NCI-H82 treated with DMSO at 0.1 percent for 48 hours (cell line): Measurements from ENCODE around the gene RNF39.

Experiments
- DNase-seq: peaks from one replicate; lab custom pipeline; 2025; ENCODE audit not compliant: unreplicated experiment; lab: John Stamatoyannopoulos, UW

The RNF39 gene

GRCh38 chr6:30020626-30021025 is 54.9 kb downstream of the RNF39 start:
- DNase-seq, result no peak
